GM21515 (cell line): ENCODE results near the gene SLC9A5.

Experiments used
- ATAC-seq: cut with Tn5 transposase; IDR thresholded peaks from one replicate; pipeline ENCODE4 v1.9.1; 2021; ENCODE audit not compliant: unreplicated experiment

The SLC9A5 gene, protein sequence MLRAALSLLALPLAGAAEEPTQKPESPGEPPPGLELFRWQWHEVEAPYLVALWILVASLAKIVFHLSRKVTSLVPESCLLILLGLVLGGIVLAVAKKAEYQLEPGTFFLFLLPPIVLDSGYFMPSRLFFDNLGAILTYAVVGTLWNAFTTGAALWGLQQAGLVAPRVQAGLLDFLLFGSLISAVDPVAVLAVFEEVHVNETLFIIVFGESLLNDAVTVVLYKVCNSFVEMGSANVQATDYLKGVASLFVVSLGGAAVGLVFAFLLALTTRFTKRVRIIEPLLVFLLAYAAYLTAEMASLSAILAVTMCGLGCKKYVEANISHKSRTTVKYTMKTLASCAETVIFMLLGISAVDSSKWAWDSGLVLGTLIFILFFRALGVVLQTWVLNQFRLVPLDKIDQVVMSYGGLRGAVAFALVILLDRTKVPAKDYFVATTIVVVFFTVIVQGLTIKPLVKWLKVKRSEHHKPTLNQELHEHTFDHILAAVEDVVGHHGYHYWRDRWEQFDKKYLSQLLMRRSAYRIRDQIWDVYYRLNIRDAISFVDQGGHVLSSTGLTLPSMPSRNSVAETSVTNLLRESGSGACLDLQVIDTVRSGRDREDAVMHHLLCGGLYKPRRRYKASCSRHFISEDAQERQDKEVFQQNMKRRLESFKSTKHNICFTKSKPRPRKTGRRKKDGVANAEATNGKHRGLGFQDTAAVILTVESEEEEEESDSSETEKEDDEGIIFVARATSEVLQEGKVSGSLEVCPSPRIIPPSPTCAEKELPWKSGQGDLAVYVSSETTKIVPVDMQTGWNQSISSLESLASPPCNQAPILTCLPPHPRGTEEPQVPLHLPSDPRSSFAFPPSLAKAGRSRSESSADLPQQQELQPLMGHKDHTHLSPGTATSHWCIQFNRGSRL

GRCh38 chr16:67248401-67249177 is at the start of gene SLC9A5:
Gene SLC9A5 (plus strand): TSS chr16:67248979. CDS start chr16:67249015, 36 bp downstream.
- no peak for ATAC-seq

- ATAC-seq = no peak
Observed at GRCh38 chr16:67199011-67199807, 49.6 kb upstream of the SLC9A5 start, which contains the start of gene ELMO3. Gene ELMO3 (plus strand): TSS chr16:67199131. CDS start chr16:67199327, 196 bp downstream.

DNA sequence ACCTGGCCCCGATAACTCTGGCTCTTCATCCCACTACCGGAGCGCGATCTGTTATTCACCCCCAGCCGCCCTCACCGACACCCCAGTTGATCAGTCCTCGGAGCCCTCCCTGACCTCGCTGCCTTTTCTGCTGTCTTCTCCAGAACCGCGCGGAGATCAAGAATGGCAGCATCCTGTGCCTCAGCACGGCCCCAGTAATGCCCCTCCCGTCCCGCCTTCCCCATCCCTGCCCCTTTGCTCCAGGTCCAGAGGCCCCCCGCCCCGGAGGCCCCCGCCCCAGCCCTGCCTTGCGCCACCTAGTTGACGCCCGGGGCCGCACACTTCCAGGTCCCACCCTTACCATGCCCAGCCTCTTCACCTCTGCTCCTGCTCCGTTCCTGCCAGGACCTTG is 49.0 kb upstream of the SLC9A5 start:
- ATAC-seq = no peak

DNA sequence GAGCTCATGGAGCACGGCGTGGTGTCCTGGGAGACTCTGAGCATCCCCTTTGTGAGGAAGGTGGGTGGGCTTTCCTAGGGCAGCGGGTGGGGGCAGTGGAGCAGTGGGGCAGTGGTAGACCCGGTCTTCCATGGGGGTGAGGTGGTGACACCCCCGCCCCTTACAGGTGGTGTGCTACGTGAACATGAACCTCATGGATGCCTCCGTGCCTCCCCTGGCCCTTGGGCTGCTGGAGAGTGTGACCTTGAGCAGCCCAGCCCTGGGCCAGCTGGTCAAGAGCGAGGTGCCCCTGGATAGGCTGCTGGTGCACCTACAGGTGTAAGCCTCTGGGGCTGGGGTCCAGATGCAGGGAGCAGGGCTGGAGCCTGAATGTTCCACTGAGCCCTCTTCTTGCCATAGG is 48.3 kb upstream of the SLC9A5 start:
- no peak for ATAC-seq

DNA sequence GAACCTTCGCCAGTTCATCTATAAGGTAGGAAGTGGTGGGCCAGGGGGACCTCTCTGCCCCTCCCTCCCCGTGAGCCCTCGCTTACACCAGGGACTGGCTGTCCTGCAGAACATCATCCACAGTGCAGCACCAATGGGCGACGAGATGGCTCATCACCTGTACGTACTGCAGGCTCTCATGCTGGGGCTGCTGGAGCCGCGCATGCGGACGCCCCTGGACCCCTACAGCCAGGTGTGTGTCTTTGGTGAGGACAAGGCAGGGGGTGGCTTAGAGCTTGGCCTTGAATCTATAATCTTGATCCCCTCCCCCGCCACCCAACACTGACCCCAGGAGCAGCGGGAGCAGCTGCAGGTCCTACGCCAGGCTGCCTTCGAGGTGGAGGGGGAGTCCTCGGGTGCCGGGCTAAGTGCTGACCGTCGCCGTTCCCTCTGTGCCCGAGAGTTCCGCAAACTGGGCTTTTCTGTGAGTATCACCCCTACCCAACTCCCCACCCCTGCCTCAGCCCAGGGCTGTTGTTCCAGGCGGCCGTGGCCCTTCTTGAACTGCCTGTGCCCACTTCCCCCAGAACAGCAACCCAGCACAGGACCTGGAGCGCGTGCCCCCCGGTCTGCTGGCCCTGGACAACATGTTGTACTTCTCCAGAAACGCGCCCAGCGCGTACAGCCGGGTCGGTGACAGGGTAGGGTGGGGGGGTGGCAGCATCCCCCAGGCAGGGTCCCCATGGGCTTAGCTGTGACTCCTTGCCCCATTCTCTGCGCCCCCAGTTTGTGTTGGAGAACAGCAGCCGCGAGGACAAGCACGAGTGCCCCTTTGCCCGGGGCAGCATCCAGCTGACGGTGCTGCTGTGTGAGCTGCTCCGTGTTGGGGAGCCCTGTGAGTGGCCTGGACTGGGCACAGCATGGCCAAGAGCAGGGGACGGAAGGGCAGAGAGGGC is 47.1 kb upstream of the SLC9A5 start:
- ATAC-seq = no peak

DNA sequence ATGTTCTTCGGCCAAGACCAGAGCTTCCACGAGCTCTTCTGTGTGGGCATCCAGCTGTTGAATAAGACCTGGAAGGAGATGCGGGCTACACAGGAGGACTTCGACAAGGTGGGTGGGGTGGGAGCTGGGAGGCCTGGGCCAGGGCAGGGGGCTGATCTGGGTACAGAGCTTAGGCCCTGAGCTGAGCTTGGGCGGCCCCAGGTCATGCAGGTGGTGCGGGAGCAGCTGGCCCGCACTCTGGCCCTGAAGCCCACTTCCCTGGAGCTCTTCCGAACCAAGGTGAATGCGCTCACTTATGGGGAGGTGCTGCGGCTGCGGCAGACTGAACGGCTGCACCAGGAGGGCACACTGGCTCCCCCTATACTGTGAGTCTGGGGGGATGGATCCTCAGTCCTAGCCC is 46.4 kb upstream of the SLC9A5 start:
- ATAC-seq = no peak

DNA sequence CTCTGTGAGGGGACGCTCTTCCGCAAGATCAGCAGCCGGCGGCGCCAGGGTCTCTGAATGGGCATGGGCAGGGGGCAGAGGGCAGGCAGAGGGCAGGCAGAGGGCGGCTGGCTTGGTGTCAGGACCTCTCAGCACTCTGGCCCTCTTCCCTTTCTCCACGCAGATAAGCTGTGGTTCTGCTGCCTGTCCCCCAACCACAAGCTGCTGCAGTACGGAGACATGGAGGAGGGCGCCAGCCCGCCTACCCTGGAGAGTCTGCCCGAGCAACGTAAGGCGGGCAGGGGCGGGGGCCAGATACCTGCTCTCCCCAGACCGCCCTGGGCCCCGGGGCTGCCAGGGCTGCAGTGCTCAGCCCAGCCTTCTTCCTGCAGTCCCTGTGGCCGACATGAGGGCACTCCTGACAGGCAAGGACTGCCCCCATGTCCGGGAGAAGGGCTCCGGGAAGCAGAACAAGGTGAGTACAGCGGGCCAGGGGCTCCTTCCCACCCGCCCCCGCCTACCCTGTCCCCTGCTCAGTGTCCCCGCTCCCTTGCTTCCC is 45.8 kb upstream of the SLC9A5 start:
- ATAC-seq = no peak

- no peak for ATAC-seq
Observed at GRCh38 chr16:67204076-67204475, 44.7 kb upstream of the SLC9A5 start.

- no peak for ATAC-seq
Observed at GRCh38 chr16:67206129-67206837, 42.5 kb upstream of the SLC9A5 start.

DNA sequence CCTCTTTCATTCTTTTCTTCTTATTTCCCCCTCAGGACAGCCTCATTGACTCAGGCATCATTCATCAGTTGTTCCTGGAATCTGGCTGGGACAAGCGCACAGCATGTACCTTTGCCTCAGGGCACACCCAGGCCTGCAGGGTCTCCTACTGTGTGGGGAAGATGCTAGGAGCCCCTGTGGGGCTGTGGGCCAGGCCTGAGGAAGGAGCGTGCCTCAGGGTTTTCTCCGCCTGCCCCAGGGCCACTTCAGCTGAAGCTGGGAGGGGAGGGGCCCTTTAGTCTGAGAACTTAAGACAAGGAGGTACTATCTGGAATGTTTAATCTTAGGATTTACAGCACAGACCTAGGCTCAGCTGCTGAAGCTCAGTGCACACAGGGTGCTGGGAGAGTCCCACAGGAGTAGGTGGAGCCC is 41.9 kb upstream of the SLC9A5 start:
- no peak for ATAC-seq

GRCh38 chr16:67207249-67208091 is 41.3 kb upstream of the SLC9A5 start:
- ATAC-seq = no peak

GRCh38 chr16:67208154-67208896 is 40.5 kb upstream of the SLC9A5 start:
- no peak for ATAC-seq

GRCh38 chr16:67209565-67209964 is 39.2 kb upstream of the SLC9A5 start:
- no peak for ATAC-seq

DNA sequence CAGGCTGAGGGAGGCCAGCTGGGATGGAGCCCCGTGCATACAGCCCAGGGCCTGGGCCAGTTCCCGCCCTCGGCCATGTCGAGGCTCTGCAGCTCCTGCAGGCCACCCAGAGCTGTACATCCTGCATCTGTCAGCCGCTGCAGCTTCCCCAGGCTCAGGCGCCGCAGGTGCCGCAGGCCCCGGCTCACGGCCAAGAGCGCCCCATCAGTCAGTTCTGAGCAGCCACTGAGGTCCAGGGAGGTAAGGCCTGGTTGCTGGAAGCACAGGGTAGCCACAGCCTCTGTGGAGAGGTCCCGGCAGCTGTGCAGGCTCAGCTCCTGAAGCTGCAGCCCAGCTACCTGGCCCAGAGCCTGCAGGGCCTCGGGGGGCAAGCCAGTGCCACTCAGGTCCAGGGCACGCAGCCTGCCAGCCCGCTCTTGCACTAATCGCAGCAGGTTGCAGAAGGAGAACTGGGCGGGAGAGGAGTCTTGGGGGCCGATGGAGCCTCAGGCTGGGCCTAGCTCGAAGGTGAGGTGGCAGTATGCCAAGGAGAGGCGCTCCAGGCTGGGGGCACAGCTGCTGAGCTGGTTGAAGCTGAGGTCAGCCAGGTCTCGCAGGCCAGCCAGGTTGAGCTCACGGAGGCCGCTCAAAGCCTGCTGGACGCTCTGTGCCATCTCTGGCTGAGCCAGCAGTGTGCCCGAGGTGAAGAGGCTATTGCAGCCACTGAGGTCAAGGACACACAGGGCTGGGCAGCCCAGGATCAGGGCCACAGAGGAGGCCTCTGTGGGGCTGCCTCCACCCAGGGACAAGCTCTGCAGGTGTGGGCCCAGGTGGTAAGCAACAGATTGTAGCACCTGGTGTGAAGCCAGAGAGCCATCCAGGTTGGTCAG is 38.5 kb upstream of the SLC9A5 start:
- ATAC-seq = no peak

DNA sequence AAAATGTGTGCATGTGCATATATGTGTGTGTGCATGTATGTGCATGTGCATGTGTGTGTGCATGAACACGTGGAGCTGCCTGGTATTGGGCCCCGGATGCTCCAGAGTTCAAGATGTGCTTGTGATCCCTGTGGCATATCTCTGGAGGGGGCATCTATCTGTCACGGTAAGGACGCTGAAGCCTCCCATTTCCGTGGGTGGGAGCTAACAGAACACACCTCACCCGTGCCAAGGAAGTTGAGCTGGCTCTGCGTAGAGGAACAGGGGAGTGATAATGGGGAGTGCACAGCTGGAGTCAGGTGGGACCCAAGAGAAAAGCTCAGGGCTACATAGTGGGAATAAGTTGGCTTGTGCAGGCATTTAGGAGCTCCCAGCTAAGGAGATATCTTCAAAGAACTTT is 37.1 kb upstream of the SLC9A5 start:
- no peak for ATAC-seq

- ATAC-seq = no peak
Observed at GRCh38 chr16:67212766-67213165, 36.0 kb upstream of the SLC9A5 start.
